Chondrocyte (in vitro differentiated cells): ENCODE results near the gene SLC26A11. TPM values are rescaled to one million over a fixed set of nuclear protein-coding genes. Genes with fewer than 3 reads are reported as not detected.

Source experiments
- DNase-seq: peaks from one replicate; pipeline ENCODE4 v3.0.0; 2021; ENCODE audit warnings: mixed read lengths, low spot score
- H3K27ac Mint-ChIP-seq: one replicate; pipeline ENCODE4 v1.8.0; 2021; ENCODE audit warnings: mild to moderate bottlenecking, moderate library complexity, mixed read lengths; ENCODE audit not compliant: unreplicated experiment
- H3K27me3 Mint-ChIP-seq: 2 replicates; pipeline ENCODE4 v1.8.0; 2021; ENCODE audit warnings: low read depth, mixed read lengths
- H3K36me3 Mint-ChIP-seq: 2 replicates; pipeline ENCODE4 v1.8.0; 2021; ENCODE audit warnings: low read depth, mixed read lengths
- H3K4me1 Mint-ChIP-seq: 2 replicates; pipeline ENCODE4 v1.8.0; 2021; ENCODE audit warnings: low read depth, mild to moderate bottlenecking, mixed read lengths
- H3K4me3 Mint-ChIP-seq: one replicate; pipeline ENCODE4 v1.8.0; 2021; ENCODE audit warnings: mild to moderate bottlenecking, moderate library complexity, mixed read lengths; ENCODE audit not compliant: unreplicated experiment
- H3K9me3 Mint-ChIP-seq: 2 replicates; pipeline ENCODE4 v1.8.0; 2021; ENCODE audit warnings: low read depth, mixed read lengths
- CTCF ChIP-seq: fragments of 200-600 bp; sonication (generic); IDR thresholded peaks from 2 replicates; pipeline ENCODE4 v1.5.0; 2021; ENCODE audit warnings: antibody characterized with exemption, mild to moderate bottlenecking, moderate library complexity
- long read RNA-seq: library from polyadenylated mRNA; stranded (forward); transcript quantifications from one replicate; pipeline ENCODE4 v2.0.0, GENCODE V29; 2021
- total RNA-seq: library from RNA; stranded (reverse); gene quantifications from 3 replicates; pipeline ENCODE4 v1.2.1, GENCODE V29; 2021

The SLC26A11 gene
- total RNA-seq, result 16.2 to 19.0 TPM (median 16.2 TPM) in 3 replicates
- long read RNA-seq, transcript SLC26A11-201 (18 exons, 2,885 nt), result major isoform, 34 of 59 reads
- long read RNA-seq, partial matches to known transcripts, result 8 of 59 reads
- long read RNA-seq, other reads (novel, unspliced or antisense), result 12 of 59 reads

- Mint-ChIP-seq H3K4me1 (peaks cover 19% of the 10 kb centered on the region), H3K27me3 (no peaks in the 10 kb centered on the region), H3K36me3 (peaks cover 13% of the 10 kb centered on the region), H3K4me3 (peak within 1 kb of the TSS; percentile 89), H3K9me3 (no peaks in the 10 kb centered on the region), H3K27ac (peak within 1 kb of the TSS; percentile 91)
- no peak for DNase-seq
- TF ChIP-seq CTCF, result peak; percentile 37
Measured at GRCh38 chr17:80220054-80220735, at the start of gene SLC26A11, which contains the start of gene SGSH. Gene SLC26A11 (plus strand): TSS chr17:80220427. CDS start chr17:80221561, 1,134 bp downstream. Gene SGSH (minus strand): TSS chr17:80220333. CDS start chr17:80220313, 20 bp downstream.

- Mint-ChIP-seq H3K4me3 (no peak overlapping the region), H3K27me3 (peaks cover 6% of the 10 kb centered on the region), H3K36me3 (peaks cover 2% of the 10 kb centered on the region), H3K4me1 (peaks cover 4% of the 10 kb centered on the region), H3K27ac (no peak overlapping the region), H3K9me3 (no peaks in the 10 kb centered on the region)
- no peak for TF ChIP-seq CTCF
- DNase-seq, result no peak
Measured at GRCh38 chr17:80171681-80172080, 48.5 kb upstream of the SLC26A11 start.

- no peak for DNase-seq
- Mint-ChIP-seq H3K36me3 (peaks cover 2% of the 10 kb centered on the region), H3K4me3 (no peak overlapping the region), H3K9me3 (no peaks in the 10 kb centered on the region), H3K27me3 (peaks cover 6% of the 10 kb centered on the region), H3K4me1 (peaks cover 3% of the 10 kb centered on the region), H3K27ac (no peak overlapping the region)
- TF ChIP-seq CTCF, result no peak
Measured at GRCh38 chr17:80173126-80173525, 47.1 kb upstream of the SLC26A11 start.

GRCh38 chr17:80173916-80174315, 46.3 kb upstream of the SLC26A11 start:
- H3K36me3 Mint-ChIP-seq, result peaks cover 1% of the 10 kb centered on the region
- no peak overlapping the region for H3K27ac Mint-ChIP-seq
- no peaks in the 10 kb centered on the region for H3K9me3 Mint-ChIP-seq
- DNase-seq, result no peak
- no peaks in the 10 kb centered on the region for H3K4me1 Mint-ChIP-seq
- peaks cover 10% of the 10 kb centered on the region for H3K27me3 Mint-ChIP-seq
- no peak for TF ChIP-seq CTCF
- no peak overlapping the region for H3K4me3 Mint-ChIP-seq

- H3K4me1 Mint-ChIP-seq, result no peaks in the 10 kb centered on the region
- H3K36me3 Mint-ChIP-seq, result no peaks in the 10 kb centered on the region
- peaks cover 12% of the 10 kb centered on the region for H3K27me3 Mint-ChIP-seq
- no peak for DNase-seq
- H3K27ac Mint-ChIP-seq, result no peak overlapping the region
- H3K9me3 Mint-ChIP-seq, result no peaks in the 10 kb centered on the region
- no peak for TF ChIP-seq CTCF
- no peak overlapping the region for H3K4me3 Mint-ChIP-seq
Measured at GRCh38 chr17:80176757-80177156, 43.5 kb upstream of the SLC26A11 start.
